ENCODE results near the gene TMEFF2.

The TMEFF2 gene

DNA sequence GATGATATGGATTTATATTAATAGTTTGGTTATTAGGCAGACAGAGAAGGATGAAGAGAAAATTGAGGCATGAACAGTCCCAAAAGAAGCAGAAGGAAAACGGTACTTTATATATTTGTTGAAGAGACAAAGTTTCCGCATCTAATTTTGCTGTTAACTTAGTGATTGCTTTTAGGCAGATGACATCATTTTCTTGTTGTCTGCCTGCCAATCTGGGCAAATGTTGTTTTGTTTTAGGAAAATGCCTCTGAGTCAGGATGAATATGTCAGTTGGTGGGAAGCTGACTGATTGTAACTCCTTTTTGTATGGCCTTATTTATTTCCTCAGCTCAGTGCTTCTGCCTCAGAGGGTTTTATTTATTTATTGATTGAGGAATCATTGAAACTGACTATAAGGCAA, 295.3 kb downstream of the TMEFF2 start:
- DNase-seq (ENCODE audit: low read depth in 3 of 3), result no peak
